ENCODE data around the gene SLC16A10.

The SLC16A10 gene

GRCh38 chr6:111260570-111261298 is 173.4 kb downstream of the SLC16A10 start:
- no peak for TF ChIP-seq GATA2 (IDR thresholded peaks at IDR 0.05; ENCODE audit: low read depth, low read length)
- TF ChIP-seq GATA3 (IDR thresholded peaks at IDR 0.05; ENCODE audit: low read depth, low read length), result no peak

GRCh38 chr6:111263837-111264236 is 176.5 kb downstream of the SLC16A10 start:
- no peak for TF ChIP-seq GATA3 (IDR thresholded peaks at IDR 0.05; ENCODE audit: low read depth, low read length)
- no peak for TF ChIP-seq GATA2 (IDR thresholded peaks at IDR 0.05; ENCODE audit: low read depth, low read length)

GRCh38 chr6:111265842-111266241 is 178.5 kb downstream of the SLC16A10 start:
- no peak for TF ChIP-seq GATA2 (IDR thresholded peaks at IDR 0.05; ENCODE audit: low read depth, low read length)
- TF ChIP-seq GATA3 (IDR thresholded peaks at IDR 0.05; ENCODE audit: low read depth, low read length), result no peak

GRCh38 chr6:111266276-111266675 is 179.0 kb downstream of the SLC16A10 start:
- no peak for TF ChIP-seq GATA2 (IDR thresholded peaks at IDR 0.05; ENCODE audit: low read depth, low read length)
- TF ChIP-seq GATA3 (IDR thresholded peaks at IDR 0.05; ENCODE audit: low read depth, low read length), result no peak

GRCh38 chr6:111267764-111268333 is 180.5 kb downstream of the SLC16A10 start:
- no peak for TF ChIP-seq GATA3 (IDR thresholded peaks at IDR 0.05; ENCODE audit: low read depth, low read length)
- TF ChIP-seq GATA2 (IDR thresholded peaks at IDR 0.05; ENCODE audit: low read depth, low read length), result no peak

- TF ChIP-seq GATA3 (IDR thresholded peaks at IDR 0.05; ENCODE audit: low read depth, low read length) (no peak), GATA2 (IDR thresholded peaks at IDR 0.05; ENCODE audit: low read depth, low read length) (no peak)
These were observed 182.2 kb downstream of the SLC16A10 start for GRCh38 chr6:111269401-111269970.

- no peak for TF ChIP-seq GATA2 (IDR thresholded peaks at IDR 0.05; ENCODE audit: low read depth, low read length)
- no peak for TF ChIP-seq GATA3 (IDR thresholded peaks at IDR 0.05; ENCODE audit: low read depth, low read length)
These were observed 182.8 kb downstream of the SLC16A10 start for GRCh38 chr6:111270121-111270520.

GRCh38 chr6:111274593-111275217 is 187.4 kb downstream of the SLC16A10 start:
- no peak for TF ChIP-seq GATA3 (IDR thresholded peaks at IDR 0.05; ENCODE audit: low read depth, low read length)
- no peak for TF ChIP-seq GATA2 (IDR thresholded peaks at IDR 0.05; ENCODE audit: low read depth, low read length)

GRCh38 chr6:111276335-111276734 is 189.0 kb downstream of the SLC16A10 start:
- TF ChIP-seq GATA3 (IDR thresholded peaks at IDR 0.05; ENCODE audit: low read depth, low read length) (no peak), GATA2 (IDR thresholded peaks at IDR 0.05; ENCODE audit: low read depth, low read length) (no peak)

- no peak for TF ChIP-seq GATA3 (IDR thresholded peaks at IDR 0.05; ENCODE audit: low read depth, low read length)
- no peak for TF ChIP-seq GATA2 (IDR thresholded peaks at IDR 0.05; ENCODE audit: low read depth, low read length)
These were observed 189.4 kb downstream of the SLC16A10 start for GRCh38 chr6:111276736-111277135.

- no peak for TF ChIP-seq GATA2 (IDR thresholded peaks at IDR 0.05; ENCODE audit: low read depth, low read length)
- no peak for TF ChIP-seq GATA3 (IDR thresholded peaks at IDR 0.05; ENCODE audit: low read depth, low read length)
These were observed 190.5 kb downstream of the SLC16A10 start for GRCh38 chr6:111277819-111278218.

GRCh38 chr6:111278731-111279130 is 191.4 kb downstream of the SLC16A10 start:
- no peak for TF ChIP-seq GATA2 (IDR thresholded peaks at IDR 0.05; ENCODE audit: low read depth, low read length)

GRCh38 chr6:111280445-111280955 is 193.2 kb downstream of the SLC16A10 start:
- TF ChIP-seq GATA3 (IDR thresholded peaks at IDR 0.05; ENCODE audit: low read depth, low read length) (no peak), GATA2 (IDR thresholded peaks at IDR 0.05; ENCODE audit: low read depth, low read length) (no peak)
